H9 (cell line): ENCODE data around the gene CPB1. TPM values are rescaled to one million over a fixed set of nuclear protein-coding genes. Genes with fewer than 3 reads are reported as not detected.

Experiments used
- DNase-seq: peaks from one replicate; pipeline ENCODE4 v3.0.0-alpha.2; 2017
- H2AFZ ChIP-seq: one replicate; pipeline ENCODE4 v1.6.1; 2013; ENCODE audit warnings: mild to moderate bottlenecking, low read length, control low read depth, moderate library complexity
- H2AK5ac ChIP-seq: 2 replicates; pipeline ENCODE4 v1.6.1; 2013; ENCODE audit warnings: low read length, control low read depth, mixed read lengths; ENCODE audit not compliant: insufficient read length
- H2BK120ac ChIP-seq: one replicate; pipeline ENCODE4 v1.6.1; 2013; ENCODE audit warnings: low read depth, mild to moderate bottlenecking, low read length, control low read depth, inconsistent platforms; ENCODE audit not compliant: poor library complexity, severe bottlenecking
- H2BK12ac ChIP-seq: 2 replicates; pipeline ENCODE4 v1.6.1; 2013; ENCODE audit warnings: low read length, control low read depth, mixed read lengths, low read depth; ENCODE audit not compliant: insufficient read length
- H2BK15ac ChIP-seq: 2 replicates; pipeline ENCODE4 v1.6.1; 2013; ENCODE audit warnings: low read depth, low read length, control low read depth
- H2BK20ac ChIP-seq: one replicate; pipeline ENCODE4 v1.6.1; 2013; ENCODE audit warnings: low read depth, mild to moderate bottlenecking, low read length, control low read depth, inconsistent platforms; ENCODE audit not compliant: poor library complexity, severe bottlenecking
- H2BK5ac ChIP-seq: 2 replicates; pipeline ENCODE4 v1.6.1; 2013; ENCODE audit warnings: low read length, control low read depth, mixed read lengths; ENCODE audit not compliant: insufficient read length
- H3K14ac ChIP-seq: 2 replicates; pipeline ENCODE4 v1.6.1; 2013; ENCODE audit warnings: low read length, control low read depth; ENCODE audit not compliant: insufficient read depth
- H3K18ac ChIP-seq: 2 replicates; pipeline ENCODE4 v1.6.1; 2013; ENCODE audit warnings: low read depth, mild to moderate bottlenecking, mixed read lengths, low read length, control low read depth; ENCODE audit not compliant: insufficient read length
- H3K23ac ChIP-seq: 2 replicates; pipeline ENCODE4 v1.6.1; 2013; ENCODE audit warnings: low read length, control low read depth, mixed read lengths, low read depth; ENCODE audit not compliant: insufficient read length
- H3K23me2 ChIP-seq: 2 replicates; pipeline ENCODE4 v1.6.1; 2013; ENCODE audit warnings: low read depth, mild to moderate bottlenecking, mixed read lengths, low read length, control low read depth; ENCODE audit not compliant: insufficient read length, poor library complexity, severe bottlenecking
- H3K27ac ChIP-seq: 2 replicates; pipeline ENCODE4 v1.5.1; 2013; ENCODE audit warnings: low read length, control low read depth, mixed read lengths, low read depth; ENCODE audit not compliant: insufficient read length
- H3K27me3 ChIP-seq: 2 replicates; pipeline ENCODE4 v1.6.1; 2013; ENCODE audit warnings: low read length, control low read depth, inconsistent platforms; ENCODE audit not compliant: insufficient read depth
- H3K4ac ChIP-seq: 2 replicates; pipeline ENCODE4 v1.6.1; 2013; ENCODE audit warnings: low read depth, mild to moderate bottlenecking, control low read depth, inconsistent platforms, low read length, moderate library complexity
- H3K4me1 ChIP-seq: 2 replicates; pipeline ENCODE4 v1.6.1; 2013; ENCODE audit warnings: low read length, control low read depth, inconsistent platforms; ENCODE audit not compliant: insufficient read depth
- H3K4me2 ChIP-seq: 2 replicates; pipeline ENCODE4 v1.6.1; 2013; ENCODE audit warnings: low read length, control low read depth, mixed read lengths; ENCODE audit not compliant: insufficient read length, insufficient read depth
- H3K56ac ChIP-seq: 2 replicates; pipeline ENCODE4 v1.6.1; 2013; ENCODE audit warnings: low read depth, mild to moderate bottlenecking, mixed read lengths, low read length, control low read depth; ENCODE audit not compliant: insufficient read length
- H3K79me1 ChIP-seq: 2 replicates; pipeline ENCODE4 v1.6.1; 2013; ENCODE audit warnings: low read depth, mild to moderate bottlenecking, moderate library complexity, low read length, control low read depth, inconsistent platforms; ENCODE audit not compliant: insufficient read depth, poor library complexity, severe bottlenecking
- H3K79me2 ChIP-seq: 2 replicates; pipeline ENCODE4 v1.6.1; 2013; ENCODE audit warnings: low read length, control low read depth, inconsistent platforms; ENCODE audit not compliant: insufficient read depth
- H3K9ac ChIP-seq: 2 replicates; pipeline ENCODE4 v1.6.1; 2013; ENCODE audit warnings: low read length, control low read depth, mixed read lengths; ENCODE audit not compliant: insufficient read length; ENCODE audit errors: extremely low read depth
- H3K9me3 ChIP-seq: one replicate; pipeline ENCODE4 v1.6.1; 2013; ENCODE audit warnings: low read depth, low read length, inconsistent platforms; ENCODE audit not compliant: control insufficient read depth
- H3T11ph ChIP-seq: one replicate; pipeline ENCODE4 v1.6.1; 2013; ENCODE audit warnings: mild to moderate bottlenecking, low read length, control low read depth, inconsistent platforms
- H4K20me1 ChIP-seq: one replicate; pipeline ENCODE4 v1.6.1; 2013; ENCODE audit not compliant: control insufficient read depth, insufficient read length, insufficient read depth
- H4K5ac ChIP-seq: 2 replicates; pipeline ENCODE4 v1.6.1; 2013; ENCODE audit warnings: low read depth, mild to moderate bottlenecking, mixed read lengths, low read length, control low read depth; ENCODE audit not compliant: insufficient read length
- H4K8ac ChIP-seq: replicated peaks from 2 replicates; pipeline ENCODE4 v1.6.1; 2013; ENCODE audit warnings: low read length, control low read depth, mixed read lengths, low read depth; ENCODE audit not compliant: insufficient read length
- H4K91ac ChIP-seq: 2 replicates; pipeline ENCODE4 v1.6.1; 2013; ENCODE audit warnings: low read depth, mild to moderate bottlenecking, moderate library complexity, mixed read lengths, low read length, control low read depth; ENCODE audit not compliant: insufficient read length
- H3K27ac Mint-ChIP-seq, 3 experiments: 2 replicates in 2 of 3; 3 replicates in 1 of 3; pipeline ENCODE4 v1.8.0; 2020 to 2021; ENCODE audit warnings: mixed read lengths in 3 of 3, mild to moderate bottlenecking in 1 of 3, moderate library complexity in 1 of 3
- H3K27me3 Mint-ChIP-seq: 2 replicates; pipeline ENCODE4 v1.8.0; 2021; ENCODE audit warnings: low read depth, mild to moderate bottlenecking, moderate library complexity, mixed read lengths
- H3K36me3 Mint-ChIP-seq, 3 experiments: 2 replicates in 2 of 3; 3 replicates in 1 of 3; pipeline ENCODE4 v1.8.0; 2020 to 2021; ENCODE audit warnings: low read depth in 3 of 3, mixed read lengths in 3 of 3; ENCODE audit not compliant: insufficient read depth in 1 of 3
- H3K4me1 Mint-ChIP-seq, 2 experiments: 2 replicates each; pipeline ENCODE4 v1.8.0; 2020; ENCODE audit warnings: mixed read lengths in 2 of 2
- H3K4me3 Mint-ChIP-seq, 2 experiments: 2 replicates in 1 of 2; 3 replicates in 1 of 2; pipeline ENCODE4 v1.8.0; 2020 to 2021; ENCODE audit warnings: mild to moderate bottlenecking in 2 of 2, mixed read lengths in 2 of 2, moderate library complexity in 1 of 2
- H3K9me3 Mint-ChIP-seq, 2 experiments: 2 replicates in 1 of 2; 3 replicates in 1 of 2; pipeline ENCODE4 v1.8.0; 2020; ENCODE audit warnings: mild to moderate bottlenecking in 2 of 2, mixed read lengths in 2 of 2, moderate library complexity in 1 of 2
- CTCF ChIP-seq: fragments of 200-600 bp; sonication (generic); conservative IDR thresholded peaks from 3 replicates; pipeline ENCODE4 v1.8.0; 2021; ENCODE audit warnings: antibody characterized with exemption, mild to moderate bottlenecking
- WGBS: extraction: QIAGEN DNeasy Blood & Tissue Kit; methylation state at CpG from one replicate; pipeline ENCODE4 v1.1.7; 2013; ENCODE audit warnings: missing lambda C conversion rate, low lambda C conversion rate, mixed read lengths; ENCODE audit not compliant: insufficient read length; ENCODE audit errors: extremely low coverage; 5-methylcytosine and 5-hydroxymethylcytosine counted together
- total RNA-seq: library from RNA; stranded (reverse); gene quantifications from 2 replicates; pipeline ENCODE4 v1.2.1, GENCODE V29; 2021

The CPB1 gene
- total RNA-seq, 1 experiment from 2014 or later, result not detected

- DNase-seq, result no peak
- no peak overlapping the region for H2AFZ ChIP-seq
- H3K79me2 ChIP-seq, result no peaks in the 10 kb centered on the region
- no peak overlapping the region for H3K4ac ChIP-seq
- H3K14ac ChIP-seq, result no peak overlapping the region
- H3K27me3 ChIP-seq, result no peaks in the 10 kb centered on the region
- H3K4me1 ChIP-seq, result no peaks in the 10 kb centered on the region; the same call in 1 of the 2 replicates
- no peaks in the 10 kb centered on the region for H4K20me1 ChIP-seq
- H3K18ac ChIP-seq, result no peak overlapping the region
- no peak overlapping the region for H3K27ac ChIP-seq
- H3K23me2 ChIP-seq, result no peaks in the 10 kb centered on the region
- no peaks in the 10 kb centered on the region for H3K79me1 ChIP-seq
- H3K36me3 Mint-ChIP-seq, result no peaks in the 10 kb centered on the region
- H3K27me3 Mint-ChIP-seq, result no peaks in the 10 kb centered on the region
- H3K56ac ChIP-seq, result no peak overlapping the region
- no CpG with 5 or more reads among the region's 1 CpG for WGBS
- H2BK5ac ChIP-seq, result no peak overlapping the region
- H3K23ac ChIP-seq, result no peak overlapping the region
- H4K5ac ChIP-seq, result no peak overlapping the region
- no peak overlapping the region for H3K4me3 Mint-ChIP-seq
- no peak overlapping the region for H2BK15ac ChIP-seq
- no peak overlapping the region for H2AK5ac ChIP-seq
- H4K91ac ChIP-seq, result no peak overlapping the region
- no peak overlapping the region for H4K8ac ChIP-seq
- H3K9me3 Mint-ChIP-seq, result peaks cover 1 to 2% of the 10 kb centered on the region in 2 experiments; a peak in 3 of 5 replicates
- H3K9me3 ChIP-seq, result no peaks in the 10 kb centered on the region
- peak overlapping the region in 2 of 3 experiments; percentile 83 to 87; a peak in 3 of 7 replicates for H3K27ac Mint-ChIP-seq
- no peak overlapping the region for H2BK20ac ChIP-seq
- H3K4me2 ChIP-seq, result no peak overlapping the region
- no peak overlapping the region for H3K9ac ChIP-seq
- no peak for TF ChIP-seq CTCF
- no peak overlapping the region for H2BK120ac ChIP-seq
- H3T11ph ChIP-seq, result no peak overlapping the region
- no peak overlapping the region for H2BK12ac ChIP-seq
- H3K4me1 Mint-ChIP-seq, result peaks cover 31% of the 10 kb centered on the region in 2 experiments
Observed at GRCh38 chr3:148796799-148797198, 30.8 kb upstream of the CPB1 start.
